ENCODE measurements around the gene TMEM14C.
A peak's percentile ranks its signal among the peaks of the same experiment; 100 is the strongest.

TMEM14C gene

GRCh38 chr6:10722820-10723566 lies at the start of gene TMEM14C:
Gene TMEM14C, plus strand, starts transcription at chr6:10723070. Its CDS starts 1,544 bp downstream, at chr6:10724614.
- peak; percentile 94 for DNase-seq

- DNase-seq, result no peak
Measured at GRCh38 chr6:10676403-10676802, 46.5 kb upstream of the TMEM14C start.

GRCh38 chr6:10678456-10678855 lies 44.4 kb upstream of the TMEM14C start:
- DNase-seq, result no peak

GRCh38 chr6:10681795-10682194 lies 41.1 kb upstream of the TMEM14C start:
- DNase-seq, result no peak

- no peak for DNase-seq
Measured at GRCh38 chr6:10682355-10682988, 40.4 kb upstream of the TMEM14C start.

GRCh38 chr6:10684618-10685017 lies 38.3 kb upstream of the TMEM14C start:
- DNase-seq, result no peak

- DNase-seq, result no peak
Measured at GRCh38 chr6:10685092-10685915, 37.6 kb upstream of the TMEM14C start.

- no peak for DNase-seq
Measured at GRCh38 chr6:10686901-10687300, 36.0 kb upstream of the TMEM14C start.

- no peak for DNase-seq
Measured at GRCh38 chr6:10687582-10687981, 35.3 kb upstream of the TMEM14C start.

- peak; percentile 64 for DNase-seq
Measured at GRCh38 chr6:10690651-10691445, 32.0 kb upstream of the TMEM14C start.

GRCh38 chr6:10692965-10693538 lies 29.8 kb upstream of the TMEM14C start:
- no peak for DNase-seq

GRCh38 chr6:10694302-10695085 lies 28.4 kb upstream of the TMEM14C start, which contains the start of the genes C6orf52 and PAK1IP1:
Gene C6orf52, minus strand, starts transcription at chr6:10694616. Its CDS starts 7,066 bp downstream, at chr6:10687550.
Gene PAK1IP1, plus strand, starts transcription at chr6:10694972. Its CDS starts 14 bp downstream, at chr6:10694986.
- DNase-seq, result peak; percentile 89

- DNase-seq, result no peak
Measured at GRCh38 chr6:10695086-10695657, 27.7 kb upstream of the TMEM14C start.

GRCh38 chr6:10696655-10697054 lies 26.2 kb upstream of the TMEM14C start:
- DNase-seq, result no peak

- DNase-seq, result no peak
Measured at GRCh38 chr6:10713962-10714361, 8.9 kb upstream of the TMEM14C start.

GRCh38 chr6:10719296-10719963 lies 3.4 kb upstream of the TMEM14C start:
- DNase-seq, result no peak

GRCh38 chr6:10719964-10720264 lies 3.0 kb upstream of the TMEM14C start:
- DNase-seq, result no peak

GRCh38 chr6:10720265-10720959 lies 2.5 kb upstream of the TMEM14C start:
- DNase-seq, result peak; percentile 47

- DNase-seq, result peak; percentile 45
Measured at GRCh38 chr6:10720960-10721849, 1.7 kb upstream of the TMEM14C start.
